Fibroblast of the aortic adventitia (primary cell): Measurements from ENCODE around the gene CHKA. TPM values are rescaled to one million over a fixed set of nuclear protein-coding genes. Genes with fewer than 3 reads are reported as not detected.

ENCODE experiments used
- DNase-seq: peaks from one replicate; pipeline ENCODE4 v3.0.0-alpha.2; 2010; ENCODE audit warnings: low read depth
- H3K4me3 ChIP-seq: 2 replicates; pipeline ENCODE4 v1.5.1; 2011; ENCODE audit warnings: low read depth, mild to moderate bottlenecking, control low read depth, low read length, moderate library complexity
- total RNA-seq: library from RNA; depleted of rRNA; stranded (reverse); fragments of >200 nt; gene quantifications from 2 replicates; pipeline ENCODE4 v1.2.3, GENCODE V29; 2012; ENCODE audit warnings: low replicate concordance
- TF ChIP-seq, protein P1 (sequence below): IDR thresholded peaks from 2 replicates; pipeline ENCODE4 v1.5.1; 2011; ENCODE audit warnings: mild to moderate bottlenecking, low read length, control low read depth, inconsistent platforms; ENCODE audit not compliant: insufficient read depth

CHKA gene
- total RNA-seq, 1 donor, result 5.2 TPM

DNA sequence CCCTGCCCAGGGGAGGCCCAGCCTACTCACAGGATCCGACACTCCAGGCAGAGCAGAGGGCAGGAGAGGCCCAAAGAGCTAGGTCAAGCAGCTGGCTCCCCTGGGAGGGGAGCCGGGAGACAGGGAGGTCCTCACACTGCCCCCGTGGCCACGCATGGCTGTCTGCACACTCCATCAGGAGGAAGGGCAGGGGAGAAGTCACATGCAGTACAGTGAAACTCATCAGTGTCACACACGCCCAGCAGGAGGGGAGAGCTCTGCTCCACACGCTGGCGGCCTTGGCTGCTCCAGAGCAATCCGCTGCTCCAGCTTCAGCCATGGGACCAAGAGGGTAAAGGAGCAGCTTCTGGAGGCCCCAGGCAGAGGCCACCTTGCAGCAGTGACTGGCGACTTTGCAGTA, 68.1 kb downstream of the CHKA start:
- TF ChIP-seq, protein P1, sequence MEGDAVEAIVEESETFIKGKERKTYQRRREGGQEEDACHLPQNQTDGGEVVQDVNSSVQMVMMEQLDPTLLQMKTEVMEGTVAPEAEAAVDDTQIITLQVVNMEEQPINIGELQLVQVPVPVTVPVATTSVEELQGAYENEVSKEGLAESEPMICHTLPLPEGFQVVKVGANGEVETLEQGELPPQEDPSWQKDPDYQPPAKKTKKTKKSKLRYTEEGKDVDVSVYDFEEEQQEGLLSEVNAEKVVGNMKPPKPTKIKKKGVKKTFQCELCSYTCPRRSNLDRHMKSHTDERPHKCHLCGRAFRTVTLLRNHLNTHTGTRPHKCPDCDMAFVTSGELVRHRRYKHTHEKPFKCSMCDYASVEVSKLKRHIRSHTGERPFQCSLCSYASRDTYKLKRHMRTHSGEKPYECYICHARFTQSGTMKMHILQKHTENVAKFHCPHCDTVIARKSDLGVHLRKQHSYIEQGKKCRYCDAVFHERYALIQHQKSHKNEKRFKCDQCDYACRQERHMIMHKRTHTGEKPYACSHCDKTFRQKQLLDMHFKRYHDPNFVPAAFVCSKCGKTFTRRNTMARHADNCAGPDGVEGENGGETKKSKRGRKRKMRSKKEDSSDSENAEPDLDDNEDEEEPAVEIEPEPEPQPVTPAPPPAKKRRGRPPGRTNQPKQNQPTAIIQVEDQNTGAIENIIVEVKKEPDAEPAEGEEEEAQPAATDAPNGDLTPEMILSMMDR, result no peak
- no peak overlapping the region for H3K4me3 ChIP-seq
- DNase-seq, result no peak

DNA sequence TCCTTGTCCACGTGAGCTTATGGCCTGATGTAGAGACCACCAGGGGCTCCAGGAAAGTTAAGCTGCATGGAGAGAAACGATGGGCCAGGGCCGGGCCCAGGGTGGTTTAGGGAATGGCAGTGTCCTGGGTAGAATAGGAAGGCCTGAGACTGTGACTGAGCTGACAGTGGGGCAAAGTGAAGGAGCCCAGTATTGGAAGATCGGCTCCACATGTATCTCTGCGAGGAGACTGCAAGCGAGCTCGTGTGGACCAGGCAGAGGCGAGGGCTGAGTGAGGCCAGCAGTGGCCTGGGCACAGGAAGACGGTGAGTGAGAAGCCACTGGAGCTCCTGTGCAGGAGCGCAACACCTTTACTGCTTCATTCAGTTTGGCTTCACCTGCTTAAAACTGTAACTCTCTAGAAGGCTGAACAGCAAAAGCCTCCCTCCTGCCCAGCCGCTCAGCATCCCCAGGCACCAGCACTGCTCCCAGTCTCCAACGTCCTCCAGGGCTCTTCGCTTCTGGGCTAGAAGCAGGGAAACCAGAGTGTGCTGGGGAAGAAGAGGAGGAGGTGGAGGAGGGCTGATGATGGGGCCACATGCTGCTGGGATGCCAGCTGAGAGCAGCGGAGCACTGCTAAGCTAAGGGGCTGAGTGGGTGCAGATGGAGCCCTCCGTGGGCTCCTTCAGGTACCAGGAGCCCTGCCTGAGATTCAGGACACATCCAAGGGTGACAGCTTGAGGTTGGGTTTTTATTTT, 68.9 kb downstream of the CHKA start:
- DNase-seq, result no peak
- no peak overlapping the region for H3K4me3 ChIP-seq
- TF ChIP-seq, protein P1, result no peak

- TF ChIP-seq, protein P1, result no peak
- no peak overlapping the region for H3K4me3 ChIP-seq
- DNase-seq, result no peak
These were observed 69.7 kb downstream of the CHKA start for GRCh38 chr11:68051191-68052136.

GRCh38 chr11:68050371-68050841, 70.8 kb downstream of the CHKA start:
- TF ChIP-seq, protein P1, result no peak
- no peak overlapping the region for H3K4me3 ChIP-seq
- DNase-seq, result no peak

- TF ChIP-seq, protein P1, result no peak
- no peak for DNase-seq
These were observed 71.4 kb downstream of the CHKA start for GRCh38 chr11:68049509-68050370.

More at GRCh38 chr11:68049509-68050370, 71.4 kb downstream of the CHKA start:
- H3K4me3 ChIP-seq, result no peak overlapping the region
